ENCODE measurements around the gene CACNA1G. TPM values are rescaled to one million over a fixed set of nuclear protein-coding genes. Genes with fewer than 3 reads are reported as not detected.

CACNA1G gene
- total RNA-seq, 1 donor: under 0.01 TPM

- Histone ChIP-seq H3K27me3 (ENCODE audit: insufficient read depth, low read length) (no peaks in the 10 kb centered on the region), H2AFZ (ENCODE audit: low read length) (peak overlapping the region; percentile 33)
- peak; percentile 92 for DNase-seq (ENCODE audit: insufficient read length, low spot score, missing footprints)
These were observed 12.8 kb upstream of the CACNA1G start for GRCh38 chr17:50547736-50548083.

GRCh38 chr17:50548831-50549230, 11.7 kb upstream of the CACNA1G start:
- H3K4me3 ChIP-seq (ENCODE audit: insufficient read depth, low read length): no peak overlapping the region
- H3K36me3 ChIP-seq (ENCODE audit: insufficient read depth, low read length): peaks cover 33% of the 10 kb centered on the region
- no peak overlapping the region for H2AFZ ChIP-seq (ENCODE audit: low read length)
- TF ChIP-seq, protein P1, sequence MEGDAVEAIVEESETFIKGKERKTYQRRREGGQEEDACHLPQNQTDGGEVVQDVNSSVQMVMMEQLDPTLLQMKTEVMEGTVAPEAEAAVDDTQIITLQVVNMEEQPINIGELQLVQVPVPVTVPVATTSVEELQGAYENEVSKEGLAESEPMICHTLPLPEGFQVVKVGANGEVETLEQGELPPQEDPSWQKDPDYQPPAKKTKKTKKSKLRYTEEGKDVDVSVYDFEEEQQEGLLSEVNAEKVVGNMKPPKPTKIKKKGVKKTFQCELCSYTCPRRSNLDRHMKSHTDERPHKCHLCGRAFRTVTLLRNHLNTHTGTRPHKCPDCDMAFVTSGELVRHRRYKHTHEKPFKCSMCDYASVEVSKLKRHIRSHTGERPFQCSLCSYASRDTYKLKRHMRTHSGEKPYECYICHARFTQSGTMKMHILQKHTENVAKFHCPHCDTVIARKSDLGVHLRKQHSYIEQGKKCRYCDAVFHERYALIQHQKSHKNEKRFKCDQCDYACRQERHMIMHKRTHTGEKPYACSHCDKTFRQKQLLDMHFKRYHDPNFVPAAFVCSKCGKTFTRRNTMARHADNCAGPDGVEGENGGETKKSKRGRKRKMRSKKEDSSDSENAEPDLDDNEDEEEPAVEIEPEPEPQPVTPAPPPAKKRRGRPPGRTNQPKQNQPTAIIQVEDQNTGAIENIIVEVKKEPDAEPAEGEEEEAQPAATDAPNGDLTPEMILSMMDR (IDR thresholded peaks at IDR 0.05; ENCODE audit: extremely low read depth, low read depth, low read length): no peak
- H3K4me1 ChIP-seq (ENCODE audit: insufficient read depth, low read length): peaks cover 6% of the 10 kb centered on the region
- peaks cover 12% of the 10 kb centered on the region for H3K79me2 ChIP-seq (ENCODE audit: insufficient read depth, low read length)
- no peak for DNase-seq (ENCODE audit: insufficient read length, low spot score, missing footprints)
- no peak overlapping the region for H3K4me2 ChIP-seq (ENCODE audit: insufficient read depth, low read length)
- H3K27me3 ChIP-seq (ENCODE audit: insufficient read depth, low read length): no peaks in the 10 kb centered on the region
- no peaks in the 10 kb centered on the region for H3K9me3 ChIP-seq (ENCODE audit: low read depth, low read length)
- no peak overlapping the region for H3K27ac ChIP-seq (ENCODE audit: low read depth, low read length)
- peaks cover 6% of the 10 kb centered on the region for H4K20me1 ChIP-seq (ENCODE audit: insufficient read depth, low read length)

More at GRCh38 chr17:50547736-50548083, 12.8 kb upstream of the CACNA1G start:
- H3K9me3 ChIP-seq (ENCODE audit: low read depth, low read length): no peaks in the 10 kb centered on the region
- TF ChIP-seq, protein P1 (IDR thresholded peaks at IDR 0.05; ENCODE audit: extremely low read depth, low read depth, low read length): no peak
- peaks cover 6% of the 10 kb centered on the region for H4K20me1 ChIP-seq (ENCODE audit: insufficient read depth, low read length)
- peaks cover 12% of the 10 kb centered on the region for H3K79me2 ChIP-seq (ENCODE audit: insufficient read depth, low read length)
- H3K4me3 ChIP-seq (ENCODE audit: insufficient read depth, low read length): peak overlapping the region; percentile 73
- H3K36me3 ChIP-seq (ENCODE audit: insufficient read depth, low read length): peaks cover 33% of the 10 kb centered on the region
- H3K4me1 ChIP-seq (ENCODE audit: insufficient read depth, low read length): peaks cover 7% of the 10 kb centered on the region
- peak overlapping the region; percentile 92 for H3K4me2 ChIP-seq (ENCODE audit: insufficient read depth, low read length)
- no peak overlapping the region for H3K27ac ChIP-seq (ENCODE audit: low read depth, low read length)

GRCh38 chr17:50549256-50549941, 11.1 kb upstream of the CACNA1G start:
- Histone ChIP-seq H3K4me1 (ENCODE audit: insufficient read depth, low read length) (peaks cover 6% of the 10 kb centered on the region), H3K9me3 (ENCODE audit: low read depth, low read length) (no peaks in the 10 kb centered on the region), H3K36me3 (ENCODE audit: insufficient read depth, low read length) (peaks cover 33% of the 10 kb centered on the region), H3K27ac (ENCODE audit: low read depth, low read length) (no peak overlapping the region), H3K4me3 (ENCODE audit: insufficient read depth, low read length) (no peak overlapping the region), H3K79me2 (ENCODE audit: insufficient read depth, low read length) (peaks cover 12% of the 10 kb centered on the region), H4K20me1 (ENCODE audit: insufficient read depth, low read length) (peaks cover 9% of the 10 kb centered on the region), H3K27me3 (ENCODE audit: insufficient read depth, low read length) (no peaks in the 10 kb centered on the region), H2AFZ (ENCODE audit: low read length) (no peak overlapping the region), H3K4me2 (ENCODE audit: insufficient read depth, low read length) (no peak overlapping the region)
- DNase-seq (ENCODE audit: insufficient read length, low spot score, missing footprints): no peak
- TF ChIP-seq, protein P1 (IDR thresholded peaks at IDR 0.05; ENCODE audit: extremely low read depth, low read depth, low read length): no peak

DNA sequence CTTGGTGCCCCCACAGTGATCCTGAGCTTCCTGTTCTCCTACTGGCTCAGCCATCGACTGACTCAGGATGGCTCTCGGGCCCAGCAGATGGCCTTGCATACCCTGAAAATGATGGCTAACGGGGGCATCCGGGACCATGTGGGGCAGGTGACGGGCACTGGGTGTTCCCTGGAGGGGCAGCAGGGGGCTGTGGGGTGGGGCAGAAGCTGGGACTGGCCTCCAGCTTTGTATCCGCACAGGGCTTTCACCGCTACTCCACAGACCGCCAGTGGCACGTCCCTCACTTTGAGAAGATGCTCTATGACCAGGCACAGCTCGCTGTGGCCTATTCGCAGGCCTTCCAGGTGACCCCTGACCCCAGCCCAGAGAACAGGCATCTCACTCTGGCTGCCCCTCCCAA, 10.5 kb upstream of the CACNA1G start:
- DNase-seq (ENCODE audit: insufficient read length, low spot score, missing footprints): no peak
- peaks cover 11% of the 10 kb centered on the region for H4K20me1 ChIP-seq (ENCODE audit: insufficient read depth, low read length)
- H3K9me3 ChIP-seq (ENCODE audit: low read depth, low read length): no peaks in the 10 kb centered on the region
- peaks cover 33% of the 10 kb centered on the region for H3K36me3 ChIP-seq (ENCODE audit: insufficient read depth, low read length)
- peaks cover 12% of the 10 kb centered on the region for H3K79me2 ChIP-seq (ENCODE audit: insufficient read depth, low read length)
- H3K27me3 ChIP-seq (ENCODE audit: insufficient read depth, low read length): no peaks in the 10 kb centered on the region
- no peak overlapping the region for H3K27ac ChIP-seq (ENCODE audit: low read depth, low read length)
- no peak overlapping the region for H2AFZ ChIP-seq (ENCODE audit: low read length)
- TF ChIP-seq, protein P1 (IDR thresholded peaks at IDR 0.05; ENCODE audit: extremely low read depth, low read depth, low read length): no peak
- H3K4me2 ChIP-seq (ENCODE audit: insufficient read depth, low read length): no peak overlapping the region
- H3K4me3 ChIP-seq (ENCODE audit: insufficient read depth, low read length): no peak overlapping the region
- peaks cover 6% of the 10 kb centered on the region for H3K4me1 ChIP-seq (ENCODE audit: insufficient read depth, low read length)
